H1 (cell line): ENCODE data around the gene SLC66A2.

Experiments used
- CBX5 ChIP-seq: fragments of 300-800, 300-1000 bp; sonication (generic); IDR thresholded peaks from 2 replicates; pipeline ENCODE4 v1.7.1; 2016; ENCODE audit warnings: antibody characterized with exemption, low read length, low read depth
- CREB1 ChIP-seq: IDR thresholded peaks from 2 replicates; pipeline ENCODE4 v1.6.1; 2012; ENCODE audit warnings: inconsistent platforms
- EZH2 ChIP-seq: fragments of 200-600 bp; sonication (generic); IDR thresholded peaks from 2 replicates; pipeline ENCODE4 v1.7.1; 2012; ENCODE audit warnings: low read depth, mild to moderate bottlenecking, moderate library complexity, low read length, inconsistent platforms; ENCODE audit not compliant: severe bottlenecking
- NRF1 ChIP-seq: IDR thresholded peaks from 2 replicates; pipeline ENCODE4 v1.6.1; 2011; ENCODE audit warnings: mild to moderate bottlenecking, low read depth, low read length, improper control_type of control experiment
- PHF8 ChIP-seq: fragments of 200-600 bp; sonication (generic); conservative IDR thresholded peaks from 2 replicates; pipeline ENCODE4 v1.7.1; 2012; ENCODE audit warnings: low read depth, mild to moderate bottlenecking, inconsistent platforms, low read length, moderate library complexity
- POLR2A ChIP-seq, 2 experiments: IDR thresholded peaks; 1 replicate in 1 of 2; 2 replicates in 1 of 2; pipeline ENCODE4 v1.6.1; 2011; ENCODE audit warnings: low read depth in 2 of 2, low read length in 2 of 2, mild to moderate bottlenecking in 2 of 2; ENCODE audit errors: control extremely low read depth in 1 of 2
- POLR2AphosphoS5 ChIP-seq: IDR thresholded peaks from 2 replicates; pipeline ENCODE4 v1.6.1; 2011; ENCODE audit warnings: low read depth, low read length
- SP4 ChIP-seq: IDR thresholded peaks from 2 replicates; pipeline ENCODE4 v1.6.1; 2012; ENCODE audit warnings: low read length, inconsistent platforms
- YY1 ChIP-seq: IDR thresholded peaks from 2 replicates; pipeline ENCODE4 v1.6.1; 2011; ENCODE audit warnings: low read depth, mild to moderate bottlenecking, low read length
- TF ChIP-seq, protein P1 (sequence below), 3 experiments: IDR thresholded peaks; 1 replicate in 2 of 3; 2 replicates in 1 of 3; pipeline versions ENCODE4 v1.5.1 to v1.6.1; 2011; ENCODE audit warnings: low read length in 3 of 3, mild to moderate bottlenecking in 3 of 3, inconsistent platforms in 2 of 3, low read depth in 1 of 3, moderate library complexity in 1 of 3; ENCODE audit not compliant: insufficient read depth in 1 of 3; ENCODE audit errors: control extremely low read depth in 1 of 3
- TF ChIP-seq, protein P2 (sequence below): IDR thresholded peaks from 2 replicates; pipeline ENCODE4 v1.6.1; 2011; ENCODE audit warnings: low read depth, mild to moderate bottlenecking, low read length; ENCODE audit not compliant: insufficient read depth

- TF ChIP-seq POLR2A (IDR thresholded peaks at IDR 0.05; ENCODE audit: control extremely low read depth in 1 of 2, low read depth in 2 of 2, low read length in 2 of 2), result no peak
- no peak for TF ChIP-seq EZH2
- TF ChIP-seq CBX5, result no peak
- TF ChIP-seq, protein P1, sequence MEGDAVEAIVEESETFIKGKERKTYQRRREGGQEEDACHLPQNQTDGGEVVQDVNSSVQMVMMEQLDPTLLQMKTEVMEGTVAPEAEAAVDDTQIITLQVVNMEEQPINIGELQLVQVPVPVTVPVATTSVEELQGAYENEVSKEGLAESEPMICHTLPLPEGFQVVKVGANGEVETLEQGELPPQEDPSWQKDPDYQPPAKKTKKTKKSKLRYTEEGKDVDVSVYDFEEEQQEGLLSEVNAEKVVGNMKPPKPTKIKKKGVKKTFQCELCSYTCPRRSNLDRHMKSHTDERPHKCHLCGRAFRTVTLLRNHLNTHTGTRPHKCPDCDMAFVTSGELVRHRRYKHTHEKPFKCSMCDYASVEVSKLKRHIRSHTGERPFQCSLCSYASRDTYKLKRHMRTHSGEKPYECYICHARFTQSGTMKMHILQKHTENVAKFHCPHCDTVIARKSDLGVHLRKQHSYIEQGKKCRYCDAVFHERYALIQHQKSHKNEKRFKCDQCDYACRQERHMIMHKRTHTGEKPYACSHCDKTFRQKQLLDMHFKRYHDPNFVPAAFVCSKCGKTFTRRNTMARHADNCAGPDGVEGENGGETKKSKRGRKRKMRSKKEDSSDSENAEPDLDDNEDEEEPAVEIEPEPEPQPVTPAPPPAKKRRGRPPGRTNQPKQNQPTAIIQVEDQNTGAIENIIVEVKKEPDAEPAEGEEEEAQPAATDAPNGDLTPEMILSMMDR (IDR thresholded peaks at IDR 0.05; ENCODE audit: control extremely low read depth in 1 of 3, insufficient read depth in 1 of 3, low read depth in 1 of 3, low read length in 3 of 3), result no peak
- no peak for TF ChIP-seq POLR2AphosphoS5
- no peak for TF ChIP-seq NRF1
- no peak for TF ChIP-seq YY1
- no peak for TF ChIP-seq CREB1
- no peak for TF ChIP-seq PHF8
- TF ChIP-seq, protein P2, sequence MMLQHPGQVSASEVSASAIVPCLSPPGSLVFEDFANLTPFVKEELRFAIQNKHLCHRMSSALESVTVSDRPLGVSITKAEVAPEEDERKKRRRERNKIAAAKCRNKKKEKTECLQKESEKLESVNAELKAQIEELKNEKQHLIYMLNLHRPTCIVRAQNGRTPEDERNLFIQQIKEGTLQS, result no peak
- no peak for TF ChIP-seq SP4
Measured at GRCh38 chr18:79921984-79922965, 29.2 kb downstream of the SLC66A2 start.
